NCI-H1417 treated with DMSO at 0.1 percent for 48 hours (cell line): ENCODE results near the gene RARA.

Experiments
- DNase-seq: peaks from one replicate; lab custom pipeline; 2025; lab: John Stamatoyannopoulos, UW

RARA gene

DNA sequence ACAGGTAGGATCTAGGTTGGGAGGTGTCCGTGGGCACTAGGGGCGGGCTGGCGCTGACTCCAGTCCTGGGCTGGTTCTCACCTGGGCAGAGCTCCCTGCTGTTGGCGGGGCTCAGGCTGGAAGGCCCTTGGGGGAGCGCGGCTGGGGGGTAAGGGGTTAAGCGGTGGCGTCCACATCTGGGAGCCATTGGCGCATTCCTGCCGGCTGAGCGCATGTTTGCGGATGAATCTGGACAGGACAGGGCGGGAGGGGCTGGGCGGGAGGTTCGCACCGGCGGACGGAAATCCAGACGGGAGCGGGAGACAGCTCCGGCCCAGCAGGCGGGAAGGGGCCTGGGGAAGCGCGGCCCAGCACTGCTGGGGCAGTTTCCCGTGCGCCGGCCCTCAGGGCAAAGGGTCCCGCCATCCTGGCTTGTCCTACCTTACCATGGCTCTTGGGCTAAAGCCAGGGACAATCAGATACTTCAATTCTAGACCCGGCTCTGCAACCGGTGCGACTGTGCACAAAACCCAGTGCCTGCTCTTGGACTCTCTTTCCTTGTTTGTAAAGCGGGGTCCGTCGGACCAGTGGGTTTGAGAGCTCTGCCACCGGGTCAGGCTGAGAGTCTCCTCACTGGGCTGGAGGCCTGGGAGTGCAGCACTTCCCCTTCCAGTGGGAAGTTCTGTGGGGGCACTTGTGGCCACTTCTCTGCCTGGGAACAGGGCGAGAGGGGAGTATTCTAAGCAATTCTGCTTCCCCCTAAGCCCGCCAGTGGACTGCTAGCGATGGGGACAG, 7.8 kb downstream of the RARA start:
- no peak for DNase-seq

DNA sequence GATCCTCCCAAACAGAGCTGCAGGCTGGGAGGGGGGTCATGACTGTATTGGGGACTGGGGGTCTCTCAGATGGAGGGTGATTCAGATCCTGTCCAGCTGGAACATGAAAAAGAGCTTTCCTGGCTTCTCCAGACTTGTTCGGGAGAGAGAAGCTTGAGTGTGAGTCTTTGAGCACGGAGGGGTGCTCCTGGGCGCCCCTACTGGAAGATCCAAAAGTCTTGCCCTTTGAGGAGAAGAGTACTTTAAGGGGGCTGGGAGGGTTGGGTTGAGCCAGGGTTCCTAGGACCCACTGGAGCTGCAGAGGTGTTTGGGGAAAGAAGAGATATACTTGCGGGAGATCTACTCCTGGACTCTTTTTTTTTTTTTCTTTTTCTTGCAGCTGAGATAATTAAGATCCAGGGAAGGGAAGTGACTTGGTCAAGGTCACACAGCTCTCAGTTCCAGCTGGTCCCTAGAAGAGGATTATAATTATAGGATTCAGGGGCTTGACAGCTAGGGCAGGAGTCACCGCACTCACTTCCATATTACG, 8.4 kb downstream of the RARA start:
- DNase-seq = no peak

DNA sequence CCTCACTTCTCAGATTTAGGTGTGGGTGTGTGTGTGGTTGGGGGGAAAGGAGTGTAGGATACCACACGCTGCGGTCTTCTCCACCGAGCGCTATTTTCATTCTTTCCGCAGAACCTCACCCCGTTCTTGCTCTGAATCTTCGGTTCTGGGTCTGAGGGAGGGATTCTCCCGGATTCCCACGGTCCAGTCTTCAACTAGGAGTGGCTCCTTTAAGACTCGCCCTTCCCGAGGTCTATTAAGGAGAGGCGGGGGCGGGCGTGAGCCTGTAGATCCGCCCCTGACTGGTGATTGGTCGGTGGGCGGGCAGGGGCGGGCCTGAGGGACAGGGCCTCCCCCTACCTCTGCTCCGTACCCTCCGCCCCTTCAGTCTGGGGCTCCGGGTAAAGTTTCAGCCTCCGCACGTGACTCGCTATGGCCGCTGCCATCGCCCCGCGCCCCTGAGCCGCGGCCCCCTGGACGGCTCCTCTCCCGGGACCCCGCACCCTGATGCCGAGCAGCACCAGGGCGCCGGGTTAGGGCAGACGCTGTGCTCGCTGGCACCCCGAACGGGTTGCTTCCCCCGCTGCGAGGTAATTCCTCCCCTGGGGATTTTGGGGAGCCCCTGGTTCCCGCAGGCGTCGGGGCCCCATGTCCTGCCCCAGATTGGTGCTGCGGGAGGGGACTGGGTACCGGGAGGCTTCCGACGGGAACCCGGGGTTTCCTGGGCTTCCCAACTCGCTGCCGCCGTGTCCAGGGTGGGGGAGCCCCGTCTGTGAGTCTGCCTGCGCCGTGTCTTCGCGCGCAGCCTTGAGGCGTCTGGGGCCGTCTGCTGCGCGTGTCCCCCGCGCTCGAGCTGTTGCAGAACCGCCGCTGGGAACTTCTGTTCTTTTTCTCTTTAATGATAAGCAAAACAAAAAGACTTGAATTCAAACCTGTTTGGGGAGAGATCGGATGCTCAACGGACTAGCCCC, 9.2 kb downstream of the RARA start:
- peak; percentile 61 for DNase-seq

DNA sequence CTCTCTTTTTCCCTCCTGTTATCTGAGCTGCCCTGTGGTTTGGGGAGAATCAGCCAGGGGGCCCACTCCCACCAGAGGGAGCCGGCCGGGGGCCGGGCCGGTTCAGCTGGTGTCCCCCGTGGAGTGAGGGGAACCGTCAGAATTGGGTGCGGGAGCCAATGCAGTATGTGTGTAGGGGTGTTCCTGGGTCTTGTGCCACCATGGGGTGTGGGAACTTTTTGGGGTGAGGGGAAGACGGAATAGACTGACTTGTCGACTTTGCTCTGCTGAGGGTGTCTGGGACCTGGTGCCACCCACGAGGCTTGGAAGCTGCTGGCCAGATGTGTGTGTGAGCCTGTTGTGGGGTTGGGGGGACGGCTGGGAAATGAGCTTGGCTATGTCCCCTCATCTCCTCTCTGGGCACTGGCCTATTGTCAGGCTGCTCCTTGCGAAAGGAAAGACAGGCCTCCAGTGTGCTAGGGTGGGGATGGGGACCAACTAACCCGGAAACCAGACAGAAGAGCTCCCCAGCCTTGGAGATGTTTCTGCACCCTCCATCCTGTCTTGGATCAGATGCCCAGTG, 9.9 kb downstream of the RARA start:
- no peak for DNase-seq

DNA sequence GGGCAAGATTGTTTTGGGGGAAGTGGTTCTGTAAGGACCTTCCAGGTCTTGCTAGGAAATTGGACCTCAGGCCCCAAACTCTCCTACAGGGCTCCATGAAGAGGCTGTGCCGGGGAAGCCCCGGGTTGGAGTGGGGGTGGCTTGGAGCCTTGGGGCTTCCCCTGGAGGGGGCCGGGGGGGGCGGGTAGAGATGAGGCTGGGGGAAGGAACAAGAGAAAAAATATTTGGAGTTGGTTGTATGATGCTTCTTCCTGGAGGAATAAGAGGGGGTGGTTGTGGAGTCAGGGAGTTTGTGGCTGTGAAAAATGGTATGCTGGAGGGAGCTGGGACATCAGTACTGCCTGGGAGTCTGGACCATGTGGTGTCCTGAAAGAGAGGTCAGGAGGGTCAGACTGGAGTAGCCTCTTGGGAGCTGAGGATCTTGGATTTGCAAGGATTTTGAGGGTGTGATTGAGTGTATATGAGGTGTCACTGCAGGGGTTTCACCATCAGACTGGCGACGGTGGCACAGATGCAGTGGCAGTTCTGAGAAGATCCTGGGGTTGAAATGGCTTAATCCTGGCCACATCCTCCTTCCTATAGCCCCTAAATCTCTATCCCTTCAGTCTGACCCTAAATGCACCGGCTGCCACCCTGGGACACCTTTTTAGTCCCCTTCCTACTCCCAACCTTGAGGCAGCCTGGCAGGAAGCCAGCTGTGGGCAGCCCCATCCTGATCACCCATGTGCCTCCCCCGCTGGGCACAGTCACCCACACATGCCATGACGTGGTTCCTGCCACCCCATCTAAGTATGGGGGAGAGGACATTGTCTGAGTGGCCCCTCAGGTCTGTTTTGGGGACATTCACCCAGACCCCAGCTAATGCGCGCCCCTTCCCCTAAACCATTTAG, 10.9 kb downstream of the RARA start:
- no peak for DNase-seq

DNA sequence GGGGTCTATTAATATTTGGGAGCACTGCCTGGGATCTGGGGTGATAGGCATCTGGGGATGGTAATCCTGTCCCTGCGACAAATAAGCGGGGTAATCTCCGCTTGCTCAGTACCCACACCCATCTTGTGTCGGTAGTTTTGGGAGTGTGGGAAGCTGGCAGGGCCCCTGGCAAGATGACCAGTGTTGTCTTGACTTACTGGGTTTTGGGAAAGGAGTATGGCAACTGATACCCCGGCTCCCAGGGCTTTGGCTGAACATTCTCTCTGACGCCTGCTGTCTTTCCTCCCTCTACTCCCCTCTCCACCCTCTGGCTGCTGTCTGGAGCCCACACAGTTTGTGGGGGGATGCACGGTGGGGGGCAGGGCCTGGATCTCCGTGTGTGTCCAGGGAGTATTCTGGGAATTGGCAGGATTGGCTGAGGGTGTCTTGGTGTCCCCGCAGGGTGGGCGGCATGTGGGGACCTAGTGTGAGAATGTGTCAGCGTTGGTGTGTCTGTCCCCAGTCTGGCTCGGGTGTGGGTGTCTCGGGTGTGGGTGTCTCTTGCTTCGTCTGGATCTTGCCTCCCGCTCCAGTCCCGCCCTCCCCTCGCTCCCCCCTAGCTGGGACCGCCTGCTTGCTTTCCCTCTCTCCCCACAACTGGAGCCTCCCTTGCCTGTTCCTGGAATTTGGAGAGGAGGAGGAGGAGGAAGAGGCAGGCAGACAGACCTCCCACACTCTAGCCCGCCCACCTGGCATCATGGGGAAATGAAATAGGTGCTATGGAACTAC, 12.0 kb downstream of the RARA start:
- no peak for DNase-seq

DNA sequence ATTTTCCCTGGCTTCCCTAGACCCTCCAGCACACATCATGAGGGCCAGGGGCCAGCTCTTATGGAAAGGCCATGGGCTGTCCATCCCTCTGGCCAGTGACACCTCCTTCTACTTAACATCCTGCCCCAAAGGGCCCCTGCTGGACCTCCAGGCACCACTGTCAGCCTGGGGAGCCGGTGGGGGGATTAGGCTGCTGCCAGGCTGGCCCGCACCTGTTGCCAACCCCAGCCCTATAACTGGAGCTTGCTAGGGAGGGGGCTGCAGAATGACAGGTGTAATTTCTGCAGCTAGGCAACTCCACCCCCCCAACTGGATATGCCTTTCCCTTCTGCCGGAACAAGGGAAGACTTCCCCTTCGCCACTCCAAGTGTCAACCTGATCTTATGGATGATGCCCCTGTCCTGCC, 12.5 kb downstream of the RARA start:
- no peak for DNase-seq

DNA sequence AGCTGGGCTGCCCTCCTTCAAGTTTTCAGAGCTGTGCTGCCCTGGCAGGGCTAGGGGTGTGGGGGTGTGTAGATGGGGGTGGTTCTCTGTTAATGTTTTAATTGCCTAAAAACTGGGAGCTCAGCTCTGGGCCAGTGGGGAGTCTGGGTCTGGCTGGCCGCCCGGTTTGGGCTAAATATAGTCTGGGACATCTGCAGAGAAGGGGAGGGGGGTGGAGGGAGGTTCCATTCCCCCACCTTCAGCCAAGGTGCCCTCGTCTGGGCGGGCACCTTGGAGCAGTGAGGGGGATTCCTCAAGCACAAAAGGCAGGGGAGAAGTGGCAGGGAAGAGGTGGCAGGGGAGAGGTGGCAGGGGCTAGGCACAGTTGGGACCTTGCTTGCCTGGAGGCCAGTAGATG, 13.0 kb downstream of the RARA start:
- DNase-seq = no peak

DNA sequence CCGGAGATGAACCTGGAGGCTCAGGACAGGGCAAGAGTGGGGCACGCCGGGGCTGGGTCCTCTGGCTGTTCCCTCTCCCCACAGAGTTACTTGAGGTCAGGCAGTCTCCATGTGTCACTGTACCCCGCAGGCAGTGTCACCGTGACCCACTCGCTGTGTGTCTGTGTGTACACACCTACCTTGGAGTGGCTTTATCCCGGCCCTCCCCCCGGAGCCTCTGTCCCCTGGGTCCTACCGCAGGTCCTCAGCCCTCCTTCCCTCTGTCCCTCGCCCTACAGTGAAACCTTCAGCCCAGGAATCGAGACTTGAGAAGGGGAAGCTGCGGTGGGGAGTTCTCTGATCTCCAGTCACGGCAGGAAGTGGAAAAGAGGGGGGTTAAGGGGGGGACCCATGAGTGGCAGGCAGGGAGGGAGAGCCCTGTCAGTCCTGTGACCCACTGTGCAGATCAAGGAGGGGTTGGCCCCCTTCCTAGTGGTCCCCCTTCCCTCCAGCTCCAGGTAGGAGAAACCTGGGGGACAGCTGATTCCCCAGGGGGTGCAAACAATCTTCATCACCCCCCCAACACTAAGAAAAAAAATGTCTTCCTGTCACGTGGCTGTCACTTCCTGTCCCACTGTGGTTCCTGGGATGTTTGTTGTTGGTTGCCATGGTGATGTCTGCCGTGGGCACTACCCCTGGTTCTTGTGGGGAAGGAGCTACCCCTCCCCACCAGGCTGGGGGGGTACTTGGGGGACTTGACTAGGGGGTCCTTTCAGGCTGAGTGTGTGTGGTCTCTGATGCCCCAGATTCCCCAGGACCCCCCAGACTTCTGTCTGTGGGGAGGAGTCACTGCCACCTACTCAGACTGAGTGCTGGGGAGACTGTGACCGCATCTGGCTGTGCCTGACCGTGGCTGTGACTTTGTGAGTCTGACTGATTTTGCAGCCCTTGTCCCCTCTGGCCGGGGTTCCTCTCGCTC, 13.7 kb downstream of the RARA start:
- DNase-seq = no peak

DNA sequence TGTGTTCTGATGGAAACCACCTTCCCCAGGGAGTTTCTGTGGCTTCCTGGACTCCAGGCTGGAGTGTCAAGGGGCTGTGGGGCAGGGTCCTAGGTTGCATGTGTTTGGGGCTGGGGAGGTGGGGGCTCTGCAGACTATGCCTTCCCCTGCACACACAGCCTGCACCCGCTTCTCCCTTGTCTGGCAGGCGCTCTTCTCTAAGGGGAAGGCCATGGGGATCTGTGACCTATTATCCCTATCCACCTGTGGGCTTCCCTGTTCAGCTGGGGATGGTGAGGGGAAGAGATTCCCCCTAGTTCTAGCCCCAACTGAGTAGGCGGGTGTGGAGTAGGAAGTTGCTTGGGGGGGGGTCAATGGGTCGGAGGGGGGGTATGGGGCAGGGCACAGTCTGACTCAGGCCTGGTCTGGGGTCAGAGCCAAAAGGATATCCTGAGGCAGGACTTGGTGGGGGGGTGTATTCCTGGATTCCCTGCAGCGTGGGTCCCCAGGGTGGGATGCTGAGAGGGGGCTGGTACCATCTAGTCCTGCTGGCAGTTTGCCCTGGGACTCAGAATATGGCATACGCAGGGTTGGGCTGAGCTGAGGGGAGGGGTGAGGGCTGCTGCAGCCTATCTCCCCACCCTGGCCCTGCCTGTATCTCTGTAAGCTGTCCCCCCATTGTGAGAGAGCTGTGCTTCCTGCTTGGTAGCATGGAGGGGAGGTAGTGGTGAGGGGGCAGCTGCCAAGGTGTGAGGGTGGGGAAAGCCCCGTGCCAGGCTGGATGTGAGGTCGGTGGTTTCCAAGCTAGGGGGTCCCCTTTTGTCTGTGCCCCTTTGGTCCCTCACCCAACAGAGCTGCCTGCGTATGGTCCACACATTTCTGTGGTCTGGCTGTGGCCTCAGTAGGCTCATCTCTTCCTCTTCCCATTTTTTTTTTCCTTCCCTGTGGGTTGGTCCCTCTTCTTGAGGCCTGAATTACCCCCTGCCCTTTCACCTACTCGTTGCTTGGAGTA, 14.7 kb downstream of the RARA start:
- DNase-seq = no peak

DNA sequence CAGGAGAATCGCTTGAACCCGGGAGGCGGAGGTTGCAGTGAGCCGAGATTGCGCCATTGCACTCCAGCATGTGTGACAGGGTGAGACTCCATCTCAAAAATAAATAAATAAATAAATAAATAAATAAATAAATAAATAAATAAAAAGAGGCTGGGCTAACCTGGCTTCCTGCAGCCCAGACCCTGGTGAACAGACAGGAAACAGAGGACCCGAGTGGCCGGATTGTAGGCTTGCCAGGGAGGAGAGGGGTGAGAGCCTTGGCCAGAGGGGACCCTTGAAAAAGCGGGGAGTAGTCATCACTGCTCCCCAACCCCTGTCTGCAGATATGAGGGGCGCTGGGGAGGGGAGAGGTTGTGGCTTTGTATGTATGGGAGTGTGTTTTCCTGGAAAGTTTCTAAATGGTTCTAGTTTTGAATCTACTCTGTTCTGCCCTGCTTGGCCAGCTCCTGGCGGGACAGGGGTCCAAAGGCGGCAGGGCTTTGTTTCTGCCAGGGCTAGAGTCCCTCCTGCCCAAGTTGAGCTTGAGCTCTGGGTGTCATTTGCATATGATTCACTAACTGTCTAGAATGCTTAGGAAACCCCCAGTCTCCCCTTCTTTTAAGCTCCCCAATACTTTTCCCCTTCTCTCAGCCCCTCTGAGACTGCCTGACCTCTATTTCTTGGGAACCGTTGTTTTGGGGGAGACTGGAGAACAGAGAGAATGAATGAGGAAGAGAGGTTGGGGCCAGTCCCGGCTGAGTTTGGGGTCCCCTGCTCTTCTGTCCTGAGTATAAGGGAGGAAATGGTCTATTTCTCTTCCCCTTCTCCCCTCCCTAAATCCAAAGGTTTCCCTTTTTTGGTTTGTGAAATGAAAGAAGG, 16.4 kb downstream of the RARA start:
- no peak for DNase-seq

DNA sequence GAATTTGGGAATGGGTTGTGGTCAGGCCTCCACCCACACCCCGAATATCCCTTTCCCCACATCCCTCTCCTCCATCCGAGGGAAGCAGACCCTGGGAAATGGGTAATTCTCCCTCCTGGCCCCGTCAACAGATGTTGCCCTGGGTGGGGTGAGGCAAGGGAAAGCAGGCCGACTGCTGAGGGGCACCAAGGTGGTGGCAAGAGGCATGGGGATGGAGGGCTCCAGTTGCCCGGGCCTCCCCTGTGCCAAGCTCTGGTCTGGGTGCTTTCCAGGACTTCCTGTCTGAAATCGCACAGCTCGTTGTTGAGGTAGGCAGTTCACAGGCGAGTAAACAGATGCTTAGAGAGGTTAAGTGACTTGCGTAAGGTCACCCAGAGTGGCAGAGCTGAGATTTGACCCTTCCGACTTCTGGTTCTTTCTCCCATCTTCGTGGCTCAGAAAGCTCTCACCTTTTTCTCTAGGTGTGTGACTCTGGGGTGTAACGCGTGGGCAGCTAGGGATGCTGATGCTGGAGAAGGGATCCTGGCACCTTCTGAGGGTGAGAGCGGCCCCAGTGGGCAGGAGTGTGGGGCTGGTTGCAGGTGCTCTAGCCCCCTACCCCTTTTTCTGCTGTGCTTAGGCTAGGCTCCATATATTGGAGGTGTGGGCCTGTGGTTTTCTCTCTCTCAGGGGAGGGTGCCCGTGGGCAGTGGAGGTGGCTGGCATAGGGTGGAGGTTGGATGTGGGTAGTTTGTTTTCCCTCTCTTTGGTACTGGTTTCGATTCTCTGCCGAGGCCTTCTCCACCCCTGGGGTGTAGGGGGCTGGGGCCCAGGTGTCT, 17.2 kb downstream of the RARA start:
- DNase-seq = no peak

DNA sequence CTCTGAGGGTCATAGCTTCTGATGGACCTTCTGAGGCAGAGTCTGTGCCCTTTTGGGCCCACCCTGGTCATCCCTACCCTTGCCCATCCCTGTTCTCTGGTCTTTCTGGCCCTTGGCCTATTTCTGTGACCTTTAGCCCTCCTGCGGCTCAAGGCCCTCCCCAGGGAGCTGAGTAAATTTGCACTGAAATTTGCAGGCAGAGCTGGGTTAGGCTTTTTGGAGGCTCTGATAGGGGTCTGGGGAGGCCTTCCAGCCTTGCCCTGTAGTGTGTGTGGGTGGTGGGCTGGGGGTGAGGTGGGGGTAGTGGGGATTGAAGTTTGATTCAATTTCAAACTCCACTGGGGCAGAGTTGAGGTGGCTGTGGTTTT, 17.8 kb downstream of the RARA start:
- DNase-seq = no peak

DNA sequence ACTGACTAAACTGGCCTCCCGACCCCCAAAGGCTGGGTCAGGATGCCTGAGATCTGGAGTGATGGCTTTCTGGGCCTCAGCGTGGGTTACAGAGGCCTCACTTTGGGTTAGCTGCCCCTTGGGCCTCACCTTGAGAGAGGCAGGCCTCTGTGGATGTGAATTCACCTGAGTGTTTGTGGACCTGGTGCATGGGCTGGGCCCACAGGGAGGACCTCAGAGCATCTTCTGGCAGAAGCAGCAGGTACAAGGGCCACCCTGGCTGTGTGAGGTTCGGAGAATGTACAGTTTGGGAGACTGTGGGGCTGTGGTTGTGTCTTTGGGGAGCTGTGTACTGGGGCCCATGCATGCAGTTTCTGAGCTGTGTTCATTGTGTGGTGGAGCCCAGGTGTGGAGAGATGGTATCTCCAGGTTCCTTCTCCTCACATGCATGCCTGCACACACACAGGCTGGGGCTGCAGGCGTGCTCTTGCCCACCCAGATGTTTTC, 18.3 kb downstream of the RARA start:
- no peak for DNase-seq

DNA sequence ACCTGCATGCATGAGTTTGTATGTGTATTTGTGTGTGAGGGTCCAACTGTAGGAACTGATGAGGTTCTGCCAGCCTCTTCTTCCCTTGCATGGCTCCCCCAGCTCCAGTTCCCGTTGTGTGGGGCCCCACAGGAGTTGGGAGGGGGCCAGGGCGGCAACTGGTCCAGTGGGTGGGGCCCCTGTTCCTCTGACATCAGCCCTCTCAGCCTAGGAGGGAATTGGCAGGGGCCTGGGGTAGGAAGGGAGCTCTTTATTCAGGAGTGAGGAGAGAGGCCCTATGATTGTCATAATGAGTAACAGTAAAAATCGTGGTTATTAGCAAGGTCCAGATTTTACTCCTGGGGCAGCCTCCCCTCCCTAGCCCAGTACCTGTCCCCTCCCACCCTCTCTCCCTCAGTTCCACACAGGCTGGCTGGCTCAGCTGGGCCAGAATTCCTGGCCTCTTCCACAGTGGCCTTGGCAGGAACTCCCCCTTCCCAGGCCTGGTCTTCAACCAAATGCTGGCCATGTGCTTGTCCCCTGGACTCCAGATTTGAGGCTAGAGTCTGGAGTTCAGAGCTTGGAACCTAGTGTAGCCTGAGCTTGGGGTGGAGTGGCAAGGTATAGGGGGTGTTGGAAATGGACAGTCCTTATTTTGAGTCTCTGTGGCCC, 18.9 kb downstream of the RARA start:
- DNase-seq = no peak

DNA sequence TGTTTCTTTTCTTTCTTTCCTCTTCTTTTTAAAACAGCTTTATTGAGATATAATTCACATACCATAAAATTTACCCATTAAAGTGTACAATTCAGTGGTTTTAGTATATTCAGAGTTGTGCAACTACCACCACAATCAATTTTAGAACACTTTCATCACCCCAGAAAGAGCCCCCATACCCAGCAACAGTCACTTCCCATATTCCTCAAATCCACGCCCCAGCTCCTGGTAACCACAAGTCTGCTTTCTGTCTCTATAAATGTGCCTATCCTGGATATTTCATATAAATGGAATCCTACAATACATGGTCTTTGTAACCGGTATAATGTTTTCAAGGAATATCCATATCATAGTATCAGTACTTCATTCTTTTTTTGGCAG, 19.4 kb downstream of the RARA start:
- DNase-seq = no peak
